Natural killer cell (primary cell): ENCODE results near the gene MPHOSPH6. TPM values are rescaled to one million over a fixed set of nuclear protein-coding genes. Genes with fewer than 3 reads are reported as not detected.

Experiments
- ATAC-seq, 3 donors: fragments of 150-1000 bp in 2 of 3; fragments of 200-7000 bp in 1 of 3; cut with Tn5 transposase; 1 replicate in 1 of 3; 2 replicates in 2 of 3; pipeline ENCODE4 v1.10.0; 2021; ENCODE audit warnings: mild to moderate bottlenecking in 2 of 3, moderate library complexity in 2 of 3
- DNase-seq, 2 donors: peaks; one replicate each; pipeline versions ENCODE4 v3.0.0 to v3.0.0-alpha.2; 2013 to 2021; ENCODE audit warnings: mixed read lengths in 1 of 2
- H3K27ac ChIP-seq: one replicate; pipeline ENCODE4 v1.5.1; 2013; ENCODE audit warnings: mild to moderate bottlenecking, low read length
- H3K27me3 ChIP-seq: one replicate; pipeline ENCODE4 v1.6.1; 2013; ENCODE audit warnings: low read length; ENCODE audit not compliant: control insufficient read depth, insufficient read depth
- H3K36me3 ChIP-seq: one replicate; pipeline ENCODE4 v1.6.1; 2013; ENCODE audit warnings: low read length; ENCODE audit not compliant: control insufficient read depth, insufficient read depth
- H3K4me1 ChIP-seq: one replicate; pipeline ENCODE4 v1.6.1; 2013; ENCODE audit warnings: low read length; ENCODE audit not compliant: control insufficient read depth, insufficient read depth
- H3K4me3 ChIP-seq: one replicate; pipeline ENCODE4 v1.5.1; 2013; ENCODE audit warnings: low read length
- H3K9me3 ChIP-seq: one replicate; pipeline ENCODE4 v1.6.1; 2013; ENCODE audit warnings: low read length; ENCODE audit not compliant: control insufficient read depth, insufficient read depth
- H3K27ac Mint-ChIP-seq, 2 donors: one replicate each; pipeline ENCODE4 v1.8.0; 2022; ENCODE audit warnings: mild to moderate bottlenecking in 2 of 2, mixed read lengths in 2 of 2, moderate library complexity in 1 of 2
- H3K27me3 Mint-ChIP-seq, 2 donors: one replicate each; pipeline ENCODE4 v1.8.0; 2022; ENCODE audit warnings: low read depth in 2 of 2, mixed read lengths in 2 of 2
- H3K36me3 Mint-ChIP-seq: one replicate; pipeline ENCODE4 v1.8.0; 2022; ENCODE audit warnings: mixed read lengths
- H3K4me1 Mint-ChIP-seq, 2 donors: one replicate each; pipeline ENCODE4 v1.8.0; 2022; ENCODE audit warnings: mixed read lengths in 2 of 2
- H3K4me3 Mint-ChIP-seq: one replicate; pipeline ENCODE4 v1.8.0; 2022; ENCODE audit warnings: mild to moderate bottlenecking, moderate library complexity, mixed read lengths
- H3K9me3 Mint-ChIP-seq, 2 donors: one replicate each; pipeline ENCODE4 v1.8.0; 2022; ENCODE audit warnings: mixed read lengths in 2 of 2
- CTCF ChIP-seq: fragments of 200-600 bp; IDR thresholded peaks from one replicate; pipeline ENCODE4 v1.8.0; 2022; ENCODE audit warnings: antibody characterized with exemption
- WGBS: methylation state at CpG from one replicate; pipeline ENCODE4 v1.1.7; 2013; ENCODE audit warnings: missing lambda C conversion rate; ENCODE audit not compliant: insufficient coverage; 5-methylcytosine and 5-hydroxymethylcytosine counted together
- intact Hi-C: fragments of 100-400 bp; cut with micrococcal nuclease; formaldehyde crosslinking; loops from one replicate; pipeline ENCODE4 v1.14.2; 2022
- total RNA-seq, 4 donors: library from RNA; stranded (reverse); fragments of 120-200 nt in 1 of 4; gene quantifications; one replicate each; pipeline versions ENCODE4 v1.2.3 to v1.2.4, GENCODE V29; 2013 to 2022

The MPHOSPH6 gene
- total RNA-seq, 3 donors from 2014 or later (not counting 1 experiment from before 2014, with no cell fraction given) = 14.5 to 25.3 (median 15.5) TPM

GRCh38 chr16:82160226-82160625 is 9.8 kb downstream of the MPHOSPH6 start:
- no peak overlapping the region for H3K27ac Mint-ChIP-seq
- H3K27me3 Mint-ChIP-seq = no peaks in the 10 kb centered on the region
- Histone ChIP-seq H3K36me3 (peaks cover 36% of the 10 kb centered on the region), H3K4me3 (no peak overlapping the region), H3K27ac (no peak overlapping the region), H3K27me3 (no peaks in the 10 kb centered on the region), H3K9me3 (no peaks in the 10 kb centered on the region), H3K4me1 (no peaks in the 10 kb centered on the region)
- no peak overlapping the region for H3K4me3 Mint-ChIP-seq
- no peak for DNase-seq
- H3K36me3 Mint-ChIP-seq = peaks cover 32% of the 10 kb centered on the region
- H3K4me1 Mint-ChIP-seq = peaks cover 14 to 29% of the 10 kb centered on the region in 2 donors
- ATAC-seq = no peak
- intact Hi-C loops = no loop called here
- H3K9me3 Mint-ChIP-seq = no peaks in the 10 kb centered on the region
- TF ChIP-seq CTCF = no peak
- 80% methylated on average over 6 of the region's 6 CpGs for WGBS

DNA sequence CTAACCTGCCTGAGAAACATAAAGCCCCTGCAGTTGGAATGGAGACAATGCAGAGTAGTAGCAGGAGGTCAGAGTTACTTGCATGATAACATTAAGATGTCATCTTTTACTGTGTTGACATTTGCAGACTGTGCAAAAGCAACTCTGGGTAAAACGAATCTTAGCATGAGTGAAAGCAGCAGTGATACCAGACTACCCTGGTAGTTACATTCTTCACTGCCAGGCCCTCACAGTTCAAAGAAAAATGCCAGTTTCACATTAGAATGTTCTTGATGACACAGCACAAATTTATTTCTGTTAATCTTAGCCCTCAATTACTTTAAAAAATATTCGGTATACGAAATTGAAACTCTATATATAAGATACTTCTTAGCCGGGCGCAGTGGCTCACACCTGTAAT is 12.2 kb downstream of the MPHOSPH6 start:
- Histone ChIP-seq H3K36me3 (peaks cover 29% of the 10 kb centered on the region), H3K27me3 (no peaks in the 10 kb centered on the region), H3K9me3 (no peaks in the 10 kb centered on the region), H3K27ac (no peak overlapping the region), H3K4me3 (no peak overlapping the region), H3K4me1 (no peaks in the 10 kb centered on the region)
- Mint-ChIP-seq H3K36me3 (peaks cover 15% of the 10 kb centered on the region), H3K4me3 (no peak overlapping the region), H3K27me3 (no peaks in the 10 kb centered on the region), H3K9me3 (no peaks in the 10 kb centered on the region), H3K4me1 (peaks cover 21 to 30% of the 10 kb centered on the region in 2 donors), H3K27ac (no peak overlapping the region)
- DNase-seq = no peak
- intact Hi-C loops = no loop called here
- TF ChIP-seq CTCF = no peak
- WGBS = 94% methylated on average over 3 of the region's 5 CpGs
- no peak for ATAC-seq

- no peak for TF ChIP-seq CTCF
- no peaks in the 10 kb centered on the region for H3K4me1 ChIP-seq
- peaks cover 21 to 32% of the 10 kb centered on the region in 2 donors for H3K4me1 Mint-ChIP-seq
- peaks cover 15% of the 10 kb centered on the region for H3K36me3 Mint-ChIP-seq
- no peak for DNase-seq
- intact Hi-C loops = no loop called here
- no peak overlapping the region for H3K27ac ChIP-seq
- 88% methylated on average over 1 of the region's 2 CpGs for WGBS
- no peaks in the 10 kb centered on the region for H3K9me3 ChIP-seq
- H3K36me3 ChIP-seq = peaks cover 25% of the 10 kb centered on the region
- no peak overlapping the region for H3K4me3 Mint-ChIP-seq
- no peaks in the 10 kb centered on the region for H3K9me3 Mint-ChIP-seq
- no peaks in the 10 kb centered on the region for H3K27me3 Mint-ChIP-seq
- no peaks in the 10 kb centered on the region for H3K27me3 ChIP-seq
- ATAC-seq = no peak
- no peak overlapping the region for H3K4me3 ChIP-seq
- H3K27ac Mint-ChIP-seq = no peak overlapping the region
Measured at GRCh38 chr16:82157534-82157812, 12.6 kb downstream of the MPHOSPH6 start.

DNA sequence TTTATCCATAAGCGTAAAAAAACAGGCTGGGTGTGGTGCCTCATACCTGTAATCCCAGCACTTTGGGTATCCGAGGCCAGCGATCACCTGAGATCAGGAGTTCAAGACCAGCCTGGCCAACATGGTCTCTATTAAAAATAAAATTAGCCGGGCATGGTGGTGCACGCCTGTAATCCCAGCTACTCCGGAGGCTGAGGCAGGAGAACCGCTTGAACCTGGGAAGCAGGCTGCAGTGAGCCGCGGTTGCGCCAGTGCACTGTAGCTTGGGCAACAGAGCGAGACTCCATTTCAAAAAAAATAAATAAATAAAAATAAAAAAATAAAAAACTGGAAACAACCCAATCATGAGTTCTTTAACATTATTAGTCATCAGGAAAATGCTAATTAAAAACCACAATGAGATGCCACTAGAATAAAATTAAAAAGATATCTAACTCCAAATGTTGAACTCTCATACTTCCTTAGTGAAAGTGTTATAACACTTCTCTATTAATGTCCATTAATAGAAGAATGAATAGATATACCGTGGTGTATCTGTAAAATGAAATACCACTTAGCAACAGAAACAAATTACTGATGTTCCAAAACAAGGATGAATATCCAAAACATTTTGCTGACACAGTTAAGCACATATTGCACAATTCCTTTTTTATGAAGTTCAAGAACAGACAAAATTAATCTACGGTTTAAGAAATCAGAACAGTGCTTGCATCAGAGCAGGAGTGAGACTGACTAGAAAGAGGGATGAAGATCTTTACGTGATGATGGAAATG is 13.1 kb downstream of the MPHOSPH6 start:
- Mint-ChIP-seq H3K9me3 (no peaks in the 10 kb centered on the region), H3K36me3 (peaks cover 15% of the 10 kb centered on the region), H3K4me1 (peaks cover 21 to 31% of the 10 kb centered on the region in 2 donors), H3K4me3 (no peak overlapping the region), H3K27ac (no peak overlapping the region), H3K27me3 (no peaks in the 10 kb centered on the region)
- H3K4me1 ChIP-seq = no peaks in the 10 kb centered on the region
- DNase-seq = no peak
- H3K36me3 ChIP-seq = peaks cover 20% of the 10 kb centered on the region
- H3K27ac ChIP-seq = no peak overlapping the region
- intact Hi-C loops = no loop called here
- 97% methylated on average over 10 of the region's 14 CpGs for WGBS
- TF ChIP-seq CTCF = no peak
- ATAC-seq = no peak
- no peaks in the 10 kb centered on the region for H3K27me3 ChIP-seq
- H3K4me3 ChIP-seq = no peak overlapping the region
- no peaks in the 10 kb centered on the region for H3K9me3 ChIP-seq
